ENCODE data around the gene MACROD2.

The MACROD2 gene

DNA sequence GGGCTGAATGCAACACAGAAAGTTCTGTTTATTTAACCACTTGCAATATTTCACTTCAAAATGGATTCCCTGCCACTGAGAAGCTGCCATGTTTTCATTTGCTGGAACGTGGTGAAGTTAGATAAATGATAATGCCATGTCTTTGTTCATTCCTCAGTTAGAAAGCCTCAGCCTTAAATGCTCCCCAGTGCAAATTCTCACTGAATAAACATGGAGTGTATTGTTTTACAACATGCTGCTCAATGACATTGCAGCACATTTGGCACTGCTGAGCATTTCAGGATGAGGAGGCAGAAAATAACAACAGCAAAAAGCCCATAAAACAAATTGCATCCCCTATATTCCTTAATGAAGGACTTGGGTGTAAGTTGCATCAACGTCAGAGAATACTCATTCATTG lies 1255.9 kb downstream of the MACROD2 start:
- DNase-seq, result no peak

DNA sequence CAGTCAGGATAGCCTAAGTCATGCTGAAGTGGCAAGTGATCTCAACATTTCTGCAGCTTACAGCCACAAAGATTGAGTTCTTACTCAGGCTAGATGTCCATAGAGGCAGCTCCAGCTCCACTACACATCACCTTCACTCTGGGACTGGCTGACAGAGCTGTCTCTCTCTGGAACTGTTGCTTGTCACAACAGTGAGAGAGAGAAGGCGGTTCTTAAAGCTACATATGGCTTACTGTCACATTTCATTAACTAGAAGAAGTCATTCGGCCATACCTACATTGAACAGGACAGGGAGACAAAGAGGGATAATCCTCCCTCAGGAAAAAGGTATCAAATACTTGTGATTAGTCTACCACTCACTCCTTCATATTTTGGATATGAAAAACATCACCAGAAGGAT lies 1257.0 kb downstream of the MACROD2 start:
- DNase-seq, result no peak

DNA sequence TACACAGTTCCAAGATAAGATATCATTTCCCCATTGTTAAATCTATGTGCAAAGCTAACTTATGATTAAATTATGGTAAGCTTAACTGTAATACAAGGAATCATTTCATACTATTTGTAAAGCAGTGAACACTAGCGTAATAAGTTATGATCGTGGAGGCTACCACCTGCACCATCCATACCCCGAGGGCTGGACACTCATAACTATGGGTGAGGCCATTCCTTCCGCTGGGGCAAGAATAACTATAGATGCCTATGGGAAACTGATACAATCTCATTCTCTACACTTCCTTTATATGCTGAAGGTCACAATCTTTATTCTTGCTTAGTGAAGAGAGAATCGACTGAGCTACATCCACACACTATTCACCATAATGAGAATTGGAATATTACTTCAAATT lies 1258.1 kb downstream of the MACROD2 start:
- DNase-seq, result no peak

- DNase-seq, result no peak
Observed at GRCh38 chr20:15256676-15257568, 1261.6 kb downstream of the MACROD2 start.

GRCh38 chr20:15257569-15257870 lies 1262.2 kb downstream of the MACROD2 start:
- no peak for DNase-seq

DNA sequence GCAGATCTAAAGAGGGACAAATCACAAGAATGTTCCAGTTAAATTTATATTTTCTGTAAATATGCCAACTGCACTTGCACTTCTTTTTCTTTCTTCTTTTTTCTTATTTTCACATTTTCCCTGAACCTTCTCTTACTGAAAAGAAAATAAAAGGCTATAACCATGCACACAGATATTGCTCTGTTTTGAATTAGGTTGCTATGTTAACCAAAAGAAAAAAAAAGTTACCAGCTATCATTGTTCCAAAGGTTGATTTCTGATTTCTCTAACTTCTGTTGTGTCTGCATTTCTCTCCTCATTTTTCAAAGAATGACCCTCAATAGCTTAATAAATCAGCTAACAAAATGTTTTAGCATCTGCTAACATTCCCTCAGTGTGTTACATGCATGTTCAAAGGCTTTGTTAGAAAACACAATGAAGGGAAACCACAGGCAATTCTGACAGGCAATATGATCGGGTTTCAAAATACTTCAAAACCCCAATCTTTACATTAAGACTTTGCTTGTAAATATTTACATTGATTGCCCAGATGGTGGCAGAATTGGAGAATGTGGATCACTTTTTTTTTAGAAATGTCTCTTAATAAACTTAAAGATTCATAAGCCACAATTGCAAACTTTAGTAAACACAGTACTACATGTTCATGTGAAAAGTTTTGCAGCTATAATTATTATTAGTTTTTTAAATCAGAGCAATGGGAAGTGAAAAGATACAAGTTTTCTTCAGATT lies 1270.4 kb downstream of the MACROD2 start:
- DNase-seq, result no peak

DNA sequence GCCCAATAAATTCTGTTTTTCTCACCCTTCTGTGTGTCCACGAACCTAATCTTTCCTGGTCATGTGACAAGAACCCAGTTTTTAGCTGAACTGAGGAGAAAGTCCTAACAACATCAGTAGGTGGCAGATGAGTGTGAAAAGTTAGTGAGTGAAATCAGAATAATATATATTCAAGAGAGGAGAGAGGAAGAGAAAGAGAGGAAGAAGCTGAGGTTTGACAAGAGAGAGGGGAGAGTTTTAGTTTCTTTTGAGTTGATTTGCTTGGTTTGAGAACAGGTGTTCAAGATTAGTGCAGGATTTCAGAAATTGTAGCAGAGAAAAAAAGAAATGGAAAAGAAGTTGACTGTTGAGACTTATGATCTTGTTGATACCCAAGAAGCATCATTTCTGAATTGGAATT lies 1272.6 kb downstream of the MACROD2 start:
- DNase-seq, result no peak

DNA sequence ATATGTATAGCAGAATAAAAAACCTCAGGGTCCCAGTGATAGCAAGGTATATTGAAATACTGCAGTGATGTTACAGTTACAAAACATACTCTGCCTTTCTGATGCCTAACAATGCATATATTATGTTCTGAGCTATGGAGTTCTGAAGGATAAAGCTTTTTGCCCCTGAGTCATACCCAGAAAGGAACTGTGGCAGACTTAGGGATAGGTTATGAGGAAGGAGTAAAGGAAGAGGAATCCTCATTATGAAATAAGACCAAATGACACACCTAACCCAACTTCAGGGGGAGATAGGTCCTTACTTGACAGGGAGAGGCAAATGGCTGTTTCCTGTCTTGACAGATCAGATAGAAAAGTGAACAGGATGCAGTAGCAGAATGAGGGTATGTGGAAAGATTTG lies 1282.7 kb downstream of the MACROD2 start:
- DNase-seq, result no peak

DNA sequence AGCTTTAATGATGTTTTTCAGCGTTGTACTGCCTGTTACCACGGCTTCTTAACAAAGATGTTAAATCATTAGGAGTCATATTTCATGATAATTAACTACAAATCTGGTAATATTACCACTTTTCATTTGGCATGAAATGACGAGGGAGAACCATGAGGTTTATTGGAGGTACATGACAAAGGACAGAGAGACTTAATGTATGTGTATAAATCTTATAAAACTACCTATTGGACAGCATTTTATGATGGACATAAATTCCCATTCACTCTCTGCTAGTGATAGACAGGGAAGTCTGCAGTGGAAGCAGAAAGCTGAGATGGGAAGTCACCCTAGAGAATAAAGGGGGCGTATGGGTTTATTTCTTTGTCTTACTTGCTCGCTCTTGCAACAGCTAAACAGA lies 1292.0 kb downstream of the MACROD2 start:
- no peak for DNase-seq

- DNase-seq, result no peak
Observed at GRCh38 chr20:15288106-15288505, 1292.8 kb downstream of the MACROD2 start.

- no peak for DNase-seq
Observed at GRCh38 chr20:15289337-15289736, 1294.0 kb downstream of the MACROD2 start.

- no peak for DNase-seq
Observed at GRCh38 chr20:15292405-15292804, 1297.1 kb downstream of the MACROD2 start.

GRCh38 chr20:15296422-15296821 lies 1301.1 kb downstream of the MACROD2 start:
- DNase-seq, result no peak

DNA sequence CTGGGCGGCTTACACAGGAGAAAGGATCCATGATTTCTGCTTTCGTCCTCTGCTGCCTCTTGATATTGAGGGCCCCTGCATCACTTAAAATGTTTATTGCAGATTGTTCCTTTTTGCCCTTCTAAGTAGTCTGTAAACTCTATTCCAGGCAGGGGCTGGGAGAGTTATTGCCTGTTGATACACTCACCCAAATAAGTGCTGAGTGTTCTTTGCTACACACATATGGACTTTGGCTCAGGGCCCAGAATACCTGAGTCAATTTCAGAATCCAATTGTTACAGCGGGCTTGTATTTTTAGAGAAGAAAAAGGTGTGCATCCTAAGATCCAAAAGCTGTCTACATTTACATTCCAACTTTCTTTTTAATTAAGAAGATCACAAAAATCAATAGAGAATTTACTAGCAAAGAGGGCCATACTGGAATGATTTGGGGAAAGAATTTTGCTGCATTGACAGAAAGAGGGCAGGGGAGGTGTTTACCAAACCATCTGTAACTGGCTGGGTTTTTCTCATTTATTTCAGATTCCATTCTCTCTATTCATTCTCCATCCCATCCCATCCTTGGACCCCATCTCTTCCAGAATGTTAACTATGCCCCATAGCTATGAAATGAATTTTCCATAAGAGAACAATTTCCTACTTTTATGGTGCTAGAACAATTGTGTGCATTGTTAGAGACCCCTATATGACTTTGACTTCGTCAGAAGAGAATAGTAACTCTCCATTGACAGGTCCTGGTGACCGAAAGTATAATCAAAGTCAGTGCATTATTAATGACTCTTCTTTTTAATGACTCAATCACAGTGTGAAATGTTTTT lies 1302.0 kb downstream of the MACROD2 start:
- DNase-seq, result no peak

DNA sequence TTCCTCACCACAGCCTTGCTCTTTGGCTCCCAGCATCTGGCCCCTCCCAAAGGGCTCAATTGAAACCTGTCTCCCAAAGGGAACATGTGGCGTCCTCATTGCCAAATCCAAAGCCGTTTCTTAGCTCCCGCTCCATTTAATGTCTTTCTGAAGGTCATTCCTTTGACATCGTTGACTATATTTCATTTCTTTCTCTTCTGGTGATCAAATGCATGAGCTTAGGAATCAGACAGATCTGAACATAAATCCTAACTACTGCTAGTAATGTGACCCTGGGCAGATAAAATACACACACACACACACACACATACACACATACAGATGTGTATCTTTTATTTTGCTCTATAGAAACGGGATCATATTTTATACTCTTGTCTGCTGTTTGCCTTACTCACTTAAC lies 1306.8 kb downstream of the MACROD2 start:
- DNase-seq, result no peak

GRCh38 chr20:15310361-15310760 lies 1315.0 kb downstream of the MACROD2 start:
- no peak for DNase-seq

GRCh38 chr20:15316556-15316955 lies 1321.2 kb downstream of the MACROD2 start:
- no peak for DNase-seq

DNA sequence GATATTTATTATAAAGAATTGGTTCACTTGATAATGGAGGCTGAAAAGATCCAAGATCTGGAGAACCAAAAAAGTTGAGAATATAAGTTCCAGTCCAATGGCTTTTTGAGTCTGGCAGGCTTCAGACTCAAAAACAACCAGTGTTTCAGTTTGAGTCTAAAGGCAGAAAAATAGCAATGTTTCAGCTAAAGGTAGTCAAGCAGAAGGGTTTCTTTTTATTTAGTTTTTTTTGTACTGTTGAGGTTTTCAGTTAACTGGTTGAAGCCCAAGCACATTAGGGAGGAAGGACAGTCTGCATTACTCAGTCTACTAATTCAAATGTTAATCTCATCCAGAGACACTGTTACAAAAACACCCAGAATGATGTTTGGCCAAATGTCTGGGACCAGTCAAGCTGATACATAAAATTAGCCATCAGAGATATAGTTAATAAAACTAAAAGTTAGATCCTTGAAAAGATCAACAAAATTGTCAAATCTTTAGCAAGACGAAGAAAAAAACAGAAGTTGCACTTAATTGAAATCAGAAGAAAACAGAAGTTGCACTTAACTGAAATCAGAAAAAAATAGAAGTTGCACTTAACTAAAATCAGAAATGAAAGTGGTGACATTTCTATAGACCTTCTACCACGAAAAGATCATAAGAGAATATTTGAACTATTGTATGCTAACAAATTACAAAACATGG lies 1322.4 kb downstream of the MACROD2 start:
- no peak for DNase-seq

GRCh38 chr20:15318682-15319081 lies 1323.4 kb downstream of the MACROD2 start:
- DNase-seq, result no peak

DNA sequence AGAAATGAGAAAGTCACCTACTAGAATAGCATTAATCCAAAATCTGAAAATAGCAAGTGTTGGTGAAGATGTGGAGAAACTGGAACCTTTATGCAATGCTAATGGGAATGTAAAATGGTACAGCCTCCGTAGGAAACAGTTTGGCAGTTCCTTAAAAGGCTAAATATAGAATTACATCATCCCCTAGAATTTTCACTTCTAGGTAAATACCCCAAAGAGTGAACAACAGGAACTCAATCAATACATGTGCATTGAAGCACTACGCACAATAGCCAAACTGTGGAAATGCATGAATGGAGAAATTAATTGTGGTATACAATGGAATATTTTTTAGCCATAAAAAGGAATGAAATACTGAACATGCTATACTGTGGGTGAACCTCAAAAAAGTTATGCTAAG lies 1324.1 kb downstream of the MACROD2 start:
- no peak for DNase-seq

DNA sequence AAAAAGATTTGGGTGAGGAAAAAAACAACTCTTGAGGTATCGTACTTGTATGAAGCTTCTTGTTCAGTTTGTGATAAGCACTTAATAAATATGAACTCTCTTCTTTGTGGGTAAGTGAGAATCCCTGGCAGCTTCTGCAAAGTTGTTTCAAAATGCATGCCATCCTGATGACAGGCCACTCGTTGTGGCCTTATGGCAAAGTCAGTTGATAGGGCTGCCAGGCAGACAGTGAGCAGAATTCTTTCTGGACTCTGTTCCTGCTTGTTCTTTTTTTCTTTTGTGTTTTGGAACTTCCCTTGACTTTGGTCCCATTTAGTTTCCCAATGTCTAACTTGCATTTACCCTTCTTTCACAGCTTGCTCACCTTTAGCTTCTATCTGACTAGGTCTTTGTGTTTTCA lies 1325.6 kb downstream of the MACROD2 start:
- no peak for DNase-seq

DNA sequence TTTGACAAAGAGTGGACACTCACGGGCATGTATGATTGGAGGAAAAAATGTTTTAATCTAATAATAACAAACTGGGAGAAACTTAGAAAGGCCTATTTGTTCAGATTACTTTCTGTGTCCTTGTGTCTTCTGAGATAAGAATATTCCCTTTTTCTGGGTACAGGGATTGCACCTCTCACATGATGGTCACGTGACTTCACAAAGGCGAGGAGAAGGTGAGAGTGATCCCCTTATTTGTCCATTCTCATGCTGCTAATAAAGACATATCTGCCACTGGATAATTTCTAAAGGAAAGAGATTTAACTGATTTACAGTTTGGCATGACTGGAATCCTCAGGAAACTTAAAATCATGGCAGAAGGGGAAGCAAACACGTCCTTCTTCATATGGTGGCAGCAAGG lies 1331.8 kb downstream of the MACROD2 start:
- no peak for DNase-seq

GRCh38 chr20:15328084-15328483 lies 1332.8 kb downstream of the MACROD2 start:
- DNase-seq, result no peak

Measured in T-helper 1 cell (primary cell).